Stimulated activated memory B cell treated with anti-CD40 and anti-IgM and Interleukin-4, amounts not matched to agents 10 μg/mL and 1 μg/mL and 100 μg/mL, for 72 hours (primary cell): ENCODE results near the gene APOA5.
A peak's percentile ranks its signal among the peaks of the same experiment; 100 is the strongest.
"Not testable (repeated sequence)": the region's sequence is repeated elsewhere in the genome, so short reads cannot be mapped to it uniquely, and the experiment has no call there.

Experiments used
- ATAC-seq: fragments of 150-1000 bp; cut with Tn5 transposase; 2 replicates; pipeline ENCODE4 v1.10.0; 2021
- H3K27ac Mint-ChIP-seq: one replicate; pipeline ENCODE4 v1.8.0; 2022; ENCODE audit warnings: mild to moderate bottlenecking, mixed read lengths
- H3K27me3 Mint-ChIP-seq: one replicate; pipeline ENCODE4 v1.8.0; 2022; ENCODE audit warnings: mixed read lengths
- H3K36me3 Mint-ChIP-seq: one replicate; pipeline ENCODE4 v1.8.0; 2022; ENCODE audit warnings: mixed read lengths
- H3K4me1 Mint-ChIP-seq: one replicate; pipeline ENCODE4 v1.8.0; 2022; ENCODE audit warnings: mixed read lengths
- H3K4me3 Mint-ChIP-seq: one replicate; pipeline ENCODE4 v1.8.0; 2022; ENCODE audit warnings: mild to moderate bottlenecking, moderate library complexity, mixed read lengths
- H3K9me3 Mint-ChIP-seq: one replicate; pipeline ENCODE4 v1.8.0; 2022; ENCODE audit warnings: mixed read lengths

The APOA5 gene

GRCh38 chr11:116776522-116776984 is 15.1 kb downstream of the APOA5 start:
- H3K27me3 Mint-ChIP-seq = no peaks in the 10 kb centered on the region
- H3K4me3 Mint-ChIP-seq = no peak overlapping the region
- no peaks in the 10 kb centered on the region for H3K9me3 Mint-ChIP-seq
- peaks cover 21% of the 10 kb centered on the region for H3K4me1 Mint-ChIP-seq
- H3K36me3 Mint-ChIP-seq = peaks cover 49% of the 10 kb centered on the region
- H3K27ac Mint-ChIP-seq = no peak overlapping the region
- no peak for ATAC-seq

GRCh38 chr11:116775975-116776374 is 15.7 kb downstream of the APOA5 start:
- Mint-ChIP-seq H3K36me3 (peaks cover 43% of the 10 kb centered on the region), H3K27ac (no peak overlapping the region), H3K27me3 (no peaks in the 10 kb centered on the region), H3K4me3 (no peak overlapping the region), H3K4me1 (peaks cover 26% of the 10 kb centered on the region), H3K9me3 (no peaks in the 10 kb centered on the region)
- no peak for ATAC-seq

- peak overlapping the region; percentile 21 for H3K4me3 Mint-ChIP-seq
- peaks cover 34% of the 10 kb centered on the region for H3K36me3 Mint-ChIP-seq
- peaks cover 37% of the 10 kb centered on the region for H3K4me1 Mint-ChIP-seq
- ATAC-seq = no peak
- no peak overlapping the region for H3K27ac Mint-ChIP-seq
- no peaks in the 10 kb centered on the region for H3K9me3 Mint-ChIP-seq
- H3K27me3 Mint-ChIP-seq = no peaks in the 10 kb centered on the region
These were observed 17.0 kb downstream of the APOA5 start for GRCh38 chr11:116774661-116775060.

- Mint-ChIP-seq H3K9me3 (no peaks in the 10 kb centered on the region), H3K4me1 (peaks cover 37% of the 10 kb centered on the region), H3K36me3 (peaks cover 29% of the 10 kb centered on the region), H3K27ac (peak overlapping the region; percentile 93), H3K4me3 (peak overlapping the region; percentile 99), H3K27me3 (no peaks in the 10 kb centered on the region)
- peak; percentile 74 for ATAC-seq
These were observed 18.2 kb downstream of the APOA5 start for GRCh38 chr11:116773203-116774097.

DNA sequence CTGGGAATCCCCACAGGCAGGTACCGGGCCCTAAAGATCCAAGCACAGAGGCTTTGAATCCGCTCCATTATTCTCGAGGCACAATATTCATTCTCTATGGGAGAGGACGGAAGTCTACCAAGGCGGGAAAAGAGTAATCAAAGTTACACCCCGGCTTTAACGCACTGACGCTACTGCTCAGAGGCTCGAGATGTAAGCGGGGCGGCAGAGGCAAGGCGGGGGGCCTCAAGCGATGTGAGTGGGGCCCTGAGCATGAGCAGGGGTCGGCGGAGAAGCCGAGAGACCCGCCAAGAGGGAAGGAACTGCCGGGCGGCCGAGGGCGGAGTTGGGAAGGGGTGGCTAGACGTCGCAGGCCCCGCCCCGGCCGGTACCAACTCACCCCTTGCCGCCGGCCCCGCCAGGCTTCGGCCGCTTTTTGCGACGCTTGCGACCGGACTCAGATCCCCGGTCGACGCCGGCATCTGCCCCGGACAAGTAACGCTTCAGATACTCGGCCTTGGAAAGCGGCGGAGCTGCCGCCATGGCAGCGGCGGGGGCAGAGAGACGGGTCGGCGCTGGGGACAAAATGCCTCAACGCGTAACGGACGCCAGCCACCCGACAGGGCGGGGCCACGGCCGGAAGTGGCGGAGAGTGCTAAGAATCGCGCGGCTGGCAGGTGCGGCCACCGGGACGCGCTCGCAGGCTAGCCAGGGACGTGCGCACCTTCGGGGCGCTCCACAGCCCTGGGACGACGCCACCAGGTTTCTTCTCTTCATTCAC is 19.1 kb downstream of the APOA5 start, which contains the start of gene BUD13:
Gene BUD13, minus strand, starts transcription at position 545 of the 760 bp plus-strand sequence. Its CDS starts 23 bp downstream, at position 522.
- Mint-ChIP-seq H3K27me3 (no peaks in the 10 kb centered on the region), H3K4me3 (peak within 1 kb of the TSS; percentile 99), H3K4me1 (peaks cover 37% of the 10 kb centered on the region), H3K9me3 (no peaks in the 10 kb centered on the region), H3K36me3 (peaks cover 22% of the 10 kb centered on the region), H3K27ac (peak within 1 kb of the TSS; percentile 93)
- peak; percentile 96 for ATAC-seq

DNA sequence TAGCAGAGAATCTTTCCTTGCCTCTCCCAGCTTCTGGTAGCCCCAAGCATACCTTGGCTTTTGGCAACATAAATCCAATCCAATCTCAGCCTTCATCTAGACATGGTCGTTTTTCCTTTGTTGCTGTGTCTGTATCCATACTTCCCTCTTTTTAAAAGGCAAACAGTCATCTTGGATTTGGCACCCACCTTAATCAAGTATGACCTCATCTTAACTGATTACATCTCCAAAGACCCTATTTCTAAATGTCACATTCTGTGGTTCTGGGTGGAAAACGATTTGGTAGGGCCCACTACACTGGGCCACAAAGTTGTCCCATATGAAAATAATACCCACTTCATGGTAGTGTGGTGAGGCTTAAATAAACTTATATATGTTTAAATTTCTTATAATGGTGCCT is 19.7 kb downstream of the APOA5 start:
- peak overlapping the region; percentile 93 for H3K27ac Mint-ChIP-seq

GRCh38 chr11:116762132-116762531 is 29.5 kb downstream of the APOA5 start:
- Mint-ChIP-seq H3K27ac (no peak overlapping the region), H3K9me3 (no peaks in the 10 kb centered on the region), H3K36me3 (peaks cover 71% of the 10 kb centered on the region), H3K4me1 (no peaks in the 10 kb centered on the region), H3K27me3 (no peaks in the 10 kb centered on the region), H3K4me3 (no peak overlapping the region)
- no peak for ATAC-seq

More for the DNA sequence above, 19.7 kb downstream of the APOA5 start:
- no peaks in the 10 kb centered on the region for H3K9me3 Mint-ChIP-seq
- H3K27me3 Mint-ChIP-seq = no peaks in the 10 kb centered on the region
- no peak for ATAC-seq
- H3K36me3 Mint-ChIP-seq = peaks cover 17% of the 10 kb centered on the region
- H3K4me3 Mint-ChIP-seq = peak overlapping the region; percentile 99
- peaks cover 37% of the 10 kb centered on the region for H3K4me1 Mint-ChIP-seq

GRCh38 chr11:116756044-116756443 is 35.6 kb downstream of the APOA5 start:
- H3K27me3 Mint-ChIP-seq, H3K4me1 Mint-ChIP-seq, H3K27ac Mint-ChIP-seq, H3K9me3 Mint-ChIP-seq, ATAC-seq, H3K4me3 Mint-ChIP-seq: not testable (repeated sequence)
- peaks cover 63% of the 10 kb centered on the region for H3K36me3 Mint-ChIP-seq

DNA sequence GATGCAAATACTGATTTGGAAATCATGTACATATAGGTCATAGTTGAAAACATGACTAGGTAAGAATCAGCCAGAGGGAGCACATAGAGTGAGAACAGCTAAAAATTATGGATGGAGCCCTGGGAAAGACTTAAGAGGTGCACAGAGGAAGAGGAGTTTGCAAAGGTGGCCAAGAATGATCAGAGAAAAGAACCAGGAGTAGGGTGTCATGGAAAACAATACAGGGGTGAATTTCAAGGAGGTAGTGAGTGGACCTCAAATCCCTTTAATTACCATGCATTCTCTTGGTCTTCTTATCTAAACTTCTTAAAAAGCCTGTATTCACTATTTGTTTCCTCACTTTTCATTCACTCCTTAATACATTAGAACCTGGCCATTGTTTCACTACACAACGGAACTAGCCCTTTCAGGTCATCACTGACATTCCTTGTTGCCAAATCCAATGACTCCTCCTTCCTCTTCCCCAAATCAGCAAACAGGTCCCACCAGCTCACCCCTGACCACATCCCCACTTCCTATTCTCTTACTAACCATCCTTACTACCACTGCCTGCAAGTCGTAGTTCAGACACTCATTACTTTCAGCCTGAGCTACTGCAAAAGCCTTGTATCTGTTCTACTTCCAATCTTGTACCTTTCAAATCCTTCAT is 41.5 kb downstream of the APOA5 start:
- Mint-ChIP-seq H3K9me3 (no peaks in the 10 kb centered on the region), H3K27ac (no peak overlapping the region), H3K4me1 (no peaks in the 10 kb centered on the region), H3K4me3 (no peak overlapping the region), H3K36me3 (peaks cover 33% of the 10 kb centered on the region), H3K27me3 (no peaks in the 10 kb centered on the region)
- ATAC-seq = no peak

DNA sequence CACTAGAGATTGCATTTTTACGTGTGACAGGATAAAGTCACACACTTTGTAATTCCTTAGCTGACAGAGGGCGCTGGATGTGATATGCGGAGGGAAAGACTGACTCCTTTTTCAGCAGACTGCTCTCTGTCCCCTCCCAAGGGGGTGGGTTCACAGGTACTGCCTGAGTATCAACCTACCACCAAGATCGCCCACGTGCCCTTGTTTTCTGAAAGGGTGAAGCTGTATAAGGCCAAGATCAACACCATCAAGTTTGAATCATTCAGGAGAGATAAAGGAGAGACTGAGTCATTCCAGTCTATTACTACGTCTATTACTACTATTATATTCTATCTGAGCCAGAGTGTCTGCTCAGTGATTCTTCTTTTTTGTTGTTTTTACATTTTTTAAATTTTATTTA is 49.6 kb downstream of the APOA5 start:
- Mint-ChIP-seq H3K36me3 (peaks cover 13% of the 10 kb centered on the region), H3K9me3 (no peaks in the 10 kb centered on the region), H3K4me3 (no peak overlapping the region), H3K4me1 (no peaks in the 10 kb centered on the region), H3K27ac (no peak overlapping the region), H3K27me3 (no peaks in the 10 kb centered on the region)
- no peak for ATAC-seq

DNA sequence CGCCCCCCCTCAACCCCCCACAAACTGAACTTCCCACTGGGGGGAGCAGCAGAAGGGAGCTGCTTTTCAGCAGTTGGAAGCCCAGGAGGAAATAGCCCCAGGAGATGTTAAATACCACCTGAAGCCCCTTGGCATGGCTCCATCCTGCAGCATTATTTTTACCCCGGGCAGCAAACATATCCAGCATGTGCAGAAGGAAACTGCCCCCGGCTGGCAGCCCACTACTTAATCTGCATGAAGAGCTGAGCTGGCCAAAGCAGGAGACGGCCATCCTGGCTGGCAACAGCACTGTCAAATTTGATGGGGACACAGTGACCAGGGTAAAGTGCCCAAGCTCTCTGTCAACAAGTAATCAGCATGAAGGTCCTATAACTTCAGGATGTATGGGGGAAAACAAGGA is 50.9 kb downstream of the APOA5 start:
- no peak for ATAC-seq
- H3K27me3 Mint-ChIP-seq = no peaks in the 10 kb centered on the region
- no peaks in the 10 kb centered on the region for H3K4me1 Mint-ChIP-seq
- H3K36me3 Mint-ChIP-seq = peaks cover 6% of the 10 kb centered on the region
- no peak overlapping the region for H3K27ac Mint-ChIP-seq
- no peak overlapping the region for H3K4me3 Mint-ChIP-seq
- H3K9me3 Mint-ChIP-seq = no peaks in the 10 kb centered on the region
